NCI-H82 treated with DMSO at 0.1 percent for 48 hours (cell line): ENCODE results near the gene TMEM178B.
A peak's percentile ranks its signal among the peaks of the same experiment; 100 is the strongest.
"Not testable (repeated sequence)": the region's sequence is repeated elsewhere in the genome, so short reads cannot be mapped to it uniquely, and the experiment has no call there.

ENCODE experiments used
- DNase-seq: peaks from one replicate; lab custom pipeline; 2025; ENCODE audit not compliant: unreplicated experiment; lab: John Stamatoyannopoulos, UW

TMEM178B gene

GRCh38 chr7:141301544-141301943 lies 227.7 kb downstream of the TMEM178B start:
- no peak for DNase-seq

GRCh38 chr7:141302617-141303016 lies 228.8 kb downstream of the TMEM178B start:
- DNase-seq, result no peak

- no peak for DNase-seq
Observed at GRCh38 chr7:141304291-141304690, 230.4 kb downstream of the TMEM178B start.

GRCh38 chr7:141306081-141306480 lies 232.2 kb downstream of the TMEM178B start:
- peak; percentile 4 for DNase-seq

- no peak for DNase-seq
Observed at GRCh38 chr7:141312395-141312794, 238.5 kb downstream of the TMEM178B start.

GRCh38 chr7:141312828-141313521 lies 239.1 kb downstream of the TMEM178B start:
- DNase-seq, result no peak

GRCh38 chr7:141313896-141314295 lies 240.0 kb downstream of the TMEM178B start:
- no peak for DNase-seq

- no peak for DNase-seq
Observed at GRCh38 chr7:141317033-141317585, 243.2 kb downstream of the TMEM178B start.

- DNase-seq, result no peak
Observed at GRCh38 chr7:141320287-141320686, 246.4 kb downstream of the TMEM178B start.

GRCh38 chr7:141322383-141322782 lies 248.5 kb downstream of the TMEM178B start:
- DNase-seq, result no peak

- DNase-seq, result no peak
Observed at GRCh38 chr7:141323826-141324225, 250.0 kb downstream of the TMEM178B start.

GRCh38 chr7:141324870-141325269 lies 251.0 kb downstream of the TMEM178B start:
- no peak for DNase-seq

GRCh38 chr7:141325275-141325674 lies 251.4 kb downstream of the TMEM178B start:
- DNase-seq, result no peak

GRCh38 chr7:141328290-141328689 lies 254.4 kb downstream of the TMEM178B start:
- DNase-seq, result no peak

- DNase-seq, result not testable (repeated sequence)
Observed at GRCh38 chr7:141330285-141330684, 256.4 kb downstream of the TMEM178B start.

GRCh38 chr7:141333459-141333858 lies 259.6 kb downstream of the TMEM178B start:
- no peak for DNase-seq

- DNase-seq, result no peak
Observed at GRCh38 chr7:141335164-141335563, 261.3 kb downstream of the TMEM178B start.

GRCh38 chr7:141339603-141340002 lies 265.7 kb downstream of the TMEM178B start:
- no peak for DNase-seq

- DNase-seq, result no peak
Observed at GRCh38 chr7:141340991-141341390, 267.1 kb downstream of the TMEM178B start.

- no peak for DNase-seq
Observed at GRCh38 chr7:141342621-141343408, 269.0 kb downstream of the TMEM178B start.

- DNase-seq, result no peak
Observed at GRCh38 chr7:141344153-141344935, 270.5 kb downstream of the TMEM178B start.
